Rectal smooth muscle tissue (tissue), 1 donor: ENCODE data around the gene FOXD3.
A peak's percentile ranks its signal among the peaks of the same experiment; 100 is the strongest.

ENCODE experiments used
- H3K27ac ChIP-seq: one replicate; pipeline ENCODE4 v1.7.0; 2013; ENCODE audit warnings: low read depth, low read length, inconsistent platforms
- H3K27me3 ChIP-seq: one replicate; pipeline ENCODE4 v1.7.0; 2013; ENCODE audit warnings: low read length; ENCODE audit not compliant: control insufficient read depth, insufficient read depth
- H3K36me3 ChIP-seq: one replicate; pipeline ENCODE4 v1.7.0; 2013; ENCODE audit warnings: low read length; ENCODE audit not compliant: control insufficient read depth, insufficient read depth
- H3K4me1 ChIP-seq: one replicate; pipeline ENCODE4 v1.7.0; 2013; ENCODE audit warnings: low read length; ENCODE audit not compliant: control insufficient read depth, insufficient read depth
- H3K4me3 ChIP-seq: one replicate; pipeline ENCODE4 v1.7.0; 2013; ENCODE audit warnings: low read length
- H3K9ac ChIP-seq: one replicate; pipeline ENCODE4 v1.7.0; 2013; ENCODE audit warnings: low read length

FOXD3 gene

GRCh38 chr1:63322114-63322943 lies at the start of gene FOXD3:
Gene FOXD3 (plus strand): TSS chr1:63322567. CDS start chr1:63323059, 492 bp downstream.
- no peak within 1 kb of the TSS for H3K9ac ChIP-seq
- peak within 1 kb of the TSS; percentile 43 for H3K27ac ChIP-seq
- H3K4me3 ChIP-seq: peak within 1 kb of the TSS; percentile 57
- H3K27me3 ChIP-seq: peaks cover 73% of the 10 kb centered on the region
- H3K36me3 ChIP-seq: no peaks in the 10 kb centered on the region
- no peaks in the 10 kb centered on the region for H3K4me1 ChIP-seq

GRCh38 chr1:63272811-63273210 lies 49.6 kb upstream of the FOXD3 start:
- Histone ChIP-seq H3K27ac (no peak overlapping the region), H3K36me3 (no peaks in the 10 kb centered on the region), H3K4me1 (no peaks in the 10 kb centered on the region), H3K4me3 (no peak overlapping the region), H3K27me3 (no peaks in the 10 kb centered on the region), H3K9ac (no peak overlapping the region)

- Histone ChIP-seq H3K4me1 (no peaks in the 10 kb centered on the region), H3K4me3 (no peak overlapping the region), H3K27me3 (no peaks in the 10 kb centered on the region), H3K9ac (no peak overlapping the region), H3K27ac (no peak overlapping the region), H3K36me3 (no peaks in the 10 kb centered on the region)
These were observed 48.0 kb upstream of the FOXD3 start for GRCh38 chr1:63274371-63274770.

DNA sequence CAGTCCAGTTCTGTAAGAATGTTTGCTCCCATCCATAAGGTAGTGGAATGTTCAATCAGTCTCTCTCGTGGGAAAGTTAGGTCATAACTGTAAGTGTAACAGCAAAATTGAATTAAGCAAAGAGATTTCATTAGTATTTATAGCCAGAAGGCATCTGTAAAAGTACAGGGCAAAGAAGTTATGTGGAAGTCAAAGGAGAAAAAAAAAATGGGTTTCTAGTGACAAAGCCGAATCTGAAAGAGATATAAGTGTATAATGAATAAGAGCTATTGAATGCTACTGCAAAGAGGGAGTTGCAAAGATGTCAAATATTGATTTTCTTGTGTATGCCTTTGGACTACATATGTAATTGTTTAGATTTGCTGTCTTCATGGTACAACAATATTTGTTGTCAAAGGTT lies 47.4 kb upstream of the FOXD3 start:
- Histone ChIP-seq H3K9ac (no peak overlapping the region), H3K27me3 (no peaks in the 10 kb centered on the region), H3K4me1 (no peaks in the 10 kb centered on the region), H3K27ac (peak overlapping the region; percentile 24), H3K36me3 (no peaks in the 10 kb centered on the region), H3K4me3 (no peak overlapping the region)

DNA sequence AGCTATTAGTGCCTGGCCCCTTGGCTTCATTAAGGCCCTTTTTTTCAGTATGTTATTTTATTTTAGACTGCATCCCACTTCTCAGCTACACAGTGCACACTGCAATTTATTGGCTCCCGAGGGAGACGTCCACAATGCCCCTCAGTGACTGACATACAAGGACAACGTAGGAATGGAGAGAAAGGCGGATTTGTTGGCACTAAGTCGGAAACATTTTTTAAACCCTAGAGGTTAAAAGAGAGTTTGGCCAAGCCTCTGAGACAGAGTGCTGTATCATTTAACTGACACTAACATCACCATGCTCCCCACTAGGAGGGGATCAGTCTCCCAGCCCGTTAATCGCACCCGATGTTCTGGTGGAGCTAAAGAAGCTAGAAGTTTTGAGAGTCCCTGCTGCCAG lies 45.7 kb upstream of the FOXD3 start:
- Histone ChIP-seq H3K27me3 (no peaks in the 10 kb centered on the region), H3K4me3 (no peak overlapping the region), H3K9ac (no peak overlapping the region), H3K27ac (no peak overlapping the region), H3K4me1 (no peaks in the 10 kb centered on the region), H3K36me3 (no peaks in the 10 kb centered on the region)

DNA sequence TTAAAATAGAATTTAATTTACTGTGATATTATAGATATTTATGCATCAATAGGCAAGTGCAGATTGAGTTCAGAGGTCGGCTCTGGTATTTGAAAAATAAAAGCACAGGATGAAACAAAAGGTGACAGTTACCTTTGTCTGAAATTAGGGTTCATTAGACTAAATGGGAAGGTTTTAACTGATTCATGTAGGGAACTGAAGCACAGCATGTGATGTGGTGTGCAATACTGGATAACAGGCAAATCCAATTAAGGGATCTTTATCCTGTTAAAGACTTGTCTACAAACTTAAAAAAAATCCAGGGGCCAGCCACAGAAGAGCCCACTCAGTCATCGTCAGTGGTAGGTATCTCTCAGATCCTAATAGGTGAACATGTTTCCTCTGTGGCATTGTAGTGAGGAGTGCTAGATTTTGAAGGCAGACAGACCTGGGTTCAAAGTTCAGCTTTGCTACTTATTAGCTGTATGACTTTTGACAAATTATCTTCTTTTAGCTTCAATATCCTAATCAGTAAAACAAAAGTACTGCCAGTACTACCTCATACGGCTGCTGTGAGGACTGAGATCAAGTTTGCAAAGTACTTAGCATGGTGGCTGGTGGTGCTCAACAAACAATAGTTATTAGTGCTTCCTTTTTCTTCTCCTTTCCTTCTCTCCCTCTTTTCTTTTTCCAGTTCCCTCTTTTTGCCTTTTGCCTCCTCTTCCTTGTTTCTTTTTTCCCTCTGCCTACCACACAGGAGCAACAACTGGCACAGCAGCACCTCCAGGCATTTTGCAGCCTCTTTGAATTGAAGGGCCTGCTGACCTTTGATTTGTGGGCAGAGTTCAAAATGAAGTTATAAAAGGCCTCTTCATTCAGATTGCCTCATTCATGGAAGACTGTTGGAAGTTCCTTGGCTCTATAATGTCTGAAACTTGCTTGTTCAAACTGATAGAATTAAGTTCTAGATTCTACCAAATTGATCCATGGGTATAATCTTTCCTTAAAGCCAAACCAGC lies 44.9 kb upstream of the FOXD3 start:
- Histone ChIP-seq H3K36me3 (no peaks in the 10 kb centered on the region), H3K4me1 (no peaks in the 10 kb centered on the region), H3K4me3 (no peak overlapping the region)

GRCh38 chr1:63281753-63282152 lies 40.6 kb upstream of the FOXD3 start:
- Histone ChIP-seq H3K27me3 (no peaks in the 10 kb centered on the region), H3K4me3 (no peak overlapping the region), H3K4me1 (no peaks in the 10 kb centered on the region), H3K9ac (no peak overlapping the region), H3K27ac (no peak overlapping the region), H3K36me3 (no peaks in the 10 kb centered on the region)

More for the DNA sequence above, 44.9 kb upstream of the FOXD3 start:
- Histone ChIP-seq H3K27ac (no peak overlapping the region), H3K27me3 (no peaks in the 10 kb centered on the region), H3K9ac (no peak overlapping the region)

DNA sequence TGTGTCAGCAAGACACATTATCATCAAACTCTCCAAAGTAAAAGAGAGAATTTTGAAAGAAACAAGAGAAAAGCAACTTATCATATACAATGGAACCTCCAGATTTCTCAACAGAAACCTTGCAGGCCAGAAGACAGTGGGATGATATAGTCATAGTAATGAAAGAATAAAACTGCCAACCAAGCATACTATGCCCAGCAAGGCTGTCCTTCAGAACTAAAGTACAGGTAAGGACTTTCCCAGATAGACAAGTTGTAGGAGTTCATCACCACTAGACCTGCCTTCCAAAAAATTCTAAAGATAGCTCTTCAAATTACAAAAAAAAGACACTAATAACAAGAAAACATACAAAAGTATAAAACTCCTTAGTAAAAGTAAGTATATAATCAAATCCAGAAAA lies 33.2 kb upstream of the FOXD3 start:
- Histone ChIP-seq H3K36me3 (no peaks in the 10 kb centered on the region), H3K27ac (no peak overlapping the region), H3K27me3 (no peaks in the 10 kb centered on the region), H3K9ac (no peak overlapping the region), H3K4me3 (no peak overlapping the region), H3K4me1 (no peaks in the 10 kb centered on the region)

DNA sequence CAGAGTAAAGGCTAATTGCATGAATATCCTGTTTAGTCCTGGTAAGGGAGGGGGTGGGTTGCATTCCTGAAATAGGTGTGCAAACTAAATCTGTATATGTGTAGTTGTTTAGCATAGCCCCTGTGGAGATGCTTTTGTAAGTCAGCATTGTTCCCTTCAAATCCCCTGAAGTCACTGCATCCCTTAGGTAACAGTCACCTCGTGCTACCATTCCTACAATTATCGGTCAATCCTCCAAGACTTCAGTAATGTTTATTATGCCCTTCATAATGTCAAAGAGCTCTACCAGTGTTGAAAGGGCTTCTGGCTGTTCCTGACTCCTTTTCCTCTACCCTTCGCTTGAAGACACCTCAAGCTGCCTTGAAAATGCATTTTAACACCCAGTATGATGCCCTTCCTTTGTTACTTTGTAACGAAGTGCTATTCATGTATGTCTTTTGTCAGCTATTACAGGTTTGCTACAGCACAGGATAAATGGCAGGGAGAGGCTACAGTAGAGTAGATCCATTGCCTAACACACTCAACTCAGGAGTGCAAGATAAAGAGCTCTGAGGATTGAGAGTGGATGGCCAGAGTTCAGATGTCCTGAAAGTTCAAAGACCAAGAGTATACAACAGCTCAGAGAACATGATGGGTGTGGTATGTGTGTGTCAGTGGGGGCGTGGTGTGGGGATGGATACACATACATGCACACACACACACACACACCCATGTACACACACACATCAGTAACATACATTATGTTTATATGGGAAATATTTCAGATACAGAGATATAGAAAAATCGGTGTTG lies 27.4 kb upstream of the FOXD3 start:
- H3K4me3 ChIP-seq: no peak overlapping the region
- no peak overlapping the region for H3K27ac ChIP-seq
- no peak overlapping the region for H3K9ac ChIP-seq
- H3K36me3 ChIP-seq: no peaks in the 10 kb centered on the region
- no peaks in the 10 kb centered on the region for H3K27me3 ChIP-seq
- H3K4me1 ChIP-seq: no peaks in the 10 kb centered on the region

GRCh38 chr1:63304410-63304809 lies 18.0 kb upstream of the FOXD3 start:
- no peak overlapping the region for H3K27ac ChIP-seq
- H3K36me3 ChIP-seq: no peaks in the 10 kb centered on the region
- H3K27me3 ChIP-seq: no peaks in the 10 kb centered on the region
- no peaks in the 10 kb centered on the region for H3K4me1 ChIP-seq
- no peak overlapping the region for H3K4me3 ChIP-seq
- H3K9ac ChIP-seq: no peak overlapping the region

GRCh38 chr1:63305043-63305442 lies 17.3 kb upstream of the FOXD3 start:
- Histone ChIP-seq H3K9ac (no peak overlapping the region), H3K27ac (no peak overlapping the region), H3K4me1 (no peaks in the 10 kb centered on the region), H3K27me3 (no peaks in the 10 kb centered on the region), H3K4me3 (no peak overlapping the region), H3K36me3 (no peaks in the 10 kb centered on the region)
